GM10847 (cell line): ENCODE results near the gene EFHD1.

Experiments
- POLR2A ChIP-seq: IDR thresholded peaks from 2 replicates; pipeline ENCODE4 v1.6.1; 2011; ENCODE audit not compliant: insufficient read length; ENCODE audit errors: extremely low read depth

The EFHD1 gene

GRCh38 chr2:232633413-232634205 lies at the start of gene EFHD1:
EFHD1 (plus strand) TSS chr2:232633604; CDS start chr2:232633705, 101 bp downstream.
- TF ChIP-seq POLR2A, result no peak

GRCh38 chr2:232584238-232584637 lies 49.2 kb upstream of the EFHD1 start:
- no peak for TF ChIP-seq POLR2A

- no peak for TF ChIP-seq POLR2A
Observed at GRCh38 chr2:232586943-232587505, 46.4 kb upstream of the EFHD1 start.

GRCh38 chr2:232587512-232587911 lies 45.9 kb upstream of the EFHD1 start:
- no peak for TF ChIP-seq POLR2A

- no peak for TF ChIP-seq POLR2A
Observed at GRCh38 chr2:232588031-232588430, 45.4 kb upstream of the EFHD1 start.

- no peak for TF ChIP-seq POLR2A
Observed at GRCh38 chr2:232588680-232589585, 44.5 kb upstream of the EFHD1 start.

- TF ChIP-seq POLR2A, result no peak
Observed at GRCh38 chr2:232592772-232593395, 40.5 kb upstream of the EFHD1 start.

GRCh38 chr2:232593982-232594381 lies 39.4 kb upstream of the EFHD1 start:
- TF ChIP-seq POLR2A, result no peak

GRCh38 chr2:232597362-232598079 lies 35.9 kb upstream of the EFHD1 start:
- TF ChIP-seq POLR2A, result no peak

- TF ChIP-seq POLR2A, result no peak
Observed at GRCh38 chr2:232598293-232598692, 35.1 kb upstream of the EFHD1 start.

GRCh38 chr2:232600053-232600773 lies 33.2 kb upstream of the EFHD1 start:
- no peak for TF ChIP-seq POLR2A

GRCh38 chr2:232603283-232603682 lies 30.1 kb upstream of the EFHD1 start:
- TF ChIP-seq POLR2A, result no peak

GRCh38 chr2:232604535-232604934 lies 28.9 kb upstream of the EFHD1 start:
- TF ChIP-seq POLR2A, result no peak

GRCh38 chr2:232607011-232607410 lies 26.4 kb upstream of the EFHD1 start:
- no peak for TF ChIP-seq POLR2A
